Subcutaneous adipose tissue (tissue), 4 donors: Measurements from ENCODE around the gene MYMX. TPM values are rescaled to one million over a fixed set of nuclear protein-coding genes. Genes with fewer than 3 reads are reported as not detected.

Experiments
- total RNA-seq, 4 donors: library from RNA; depleted of rRNA; stranded (reverse); fragments of >200 nt; gene quantifications; one replicate each; pipeline ENCODE4 v1.1.0, GENCODE V29; 2016
- TF ChIP-seq, protein P1 (sequence below): fragments of 450-650 bp; IDR thresholded peaks from one replicate; pipeline ENCODE4 v1.5.1; 2016; ENCODE audit warnings: low read depth, mild to moderate bottlenecking, control low read depth, antibody characterized with exemption, moderate library complexity

The MYMX gene
- total RNA-seq, 4 donors from 2014 or later = 0.98 to 2.6 (median 1.8) TPM

DNA sequence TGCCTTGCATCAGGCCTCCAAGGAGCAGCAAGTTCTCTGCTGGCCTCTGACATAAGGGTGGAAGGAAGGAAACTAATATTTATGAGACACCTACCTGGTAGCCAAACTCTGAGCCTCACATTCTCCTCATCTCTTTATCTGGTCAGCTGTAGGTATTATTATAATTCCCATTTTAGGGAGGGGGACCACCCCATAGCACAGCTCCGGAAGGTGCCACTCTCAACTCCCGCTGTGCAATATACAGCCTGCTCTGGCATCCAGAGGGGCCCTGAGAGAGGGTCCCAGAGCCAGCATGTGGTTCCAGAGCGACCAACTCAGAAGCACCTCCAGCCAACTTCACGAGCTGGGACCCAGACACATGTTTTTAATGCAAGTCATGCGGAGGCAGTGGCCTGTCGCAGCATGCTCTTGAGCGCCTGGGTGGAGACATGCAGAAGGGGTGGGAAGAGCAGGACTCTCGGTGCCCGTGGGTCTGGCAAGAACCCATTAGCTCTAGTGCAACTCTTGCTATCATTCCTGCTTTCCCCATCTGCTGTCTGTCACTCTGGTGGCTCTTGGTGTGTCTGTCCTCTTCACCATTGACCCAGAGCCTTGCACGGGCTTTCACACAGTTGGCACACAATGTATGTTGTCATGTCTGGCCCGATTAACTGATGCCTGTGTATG is 15.0 kb upstream of the MYMX start:
- TF ChIP-seq, protein P1, sequence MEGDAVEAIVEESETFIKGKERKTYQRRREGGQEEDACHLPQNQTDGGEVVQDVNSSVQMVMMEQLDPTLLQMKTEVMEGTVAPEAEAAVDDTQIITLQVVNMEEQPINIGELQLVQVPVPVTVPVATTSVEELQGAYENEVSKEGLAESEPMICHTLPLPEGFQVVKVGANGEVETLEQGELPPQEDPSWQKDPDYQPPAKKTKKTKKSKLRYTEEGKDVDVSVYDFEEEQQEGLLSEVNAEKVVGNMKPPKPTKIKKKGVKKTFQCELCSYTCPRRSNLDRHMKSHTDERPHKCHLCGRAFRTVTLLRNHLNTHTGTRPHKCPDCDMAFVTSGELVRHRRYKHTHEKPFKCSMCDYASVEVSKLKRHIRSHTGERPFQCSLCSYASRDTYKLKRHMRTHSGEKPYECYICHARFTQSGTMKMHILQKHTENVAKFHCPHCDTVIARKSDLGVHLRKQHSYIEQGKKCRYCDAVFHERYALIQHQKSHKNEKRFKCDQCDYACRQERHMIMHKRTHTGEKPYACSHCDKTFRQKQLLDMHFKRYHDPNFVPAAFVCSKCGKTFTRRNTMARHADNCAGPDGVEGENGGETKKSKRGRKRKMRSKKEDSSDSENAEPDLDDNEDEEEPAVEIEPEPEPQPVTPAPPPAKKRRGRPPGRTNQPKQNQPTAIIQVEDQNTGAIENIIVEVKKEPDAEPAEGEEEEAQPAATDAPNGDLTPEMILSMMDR = no peak

DNA sequence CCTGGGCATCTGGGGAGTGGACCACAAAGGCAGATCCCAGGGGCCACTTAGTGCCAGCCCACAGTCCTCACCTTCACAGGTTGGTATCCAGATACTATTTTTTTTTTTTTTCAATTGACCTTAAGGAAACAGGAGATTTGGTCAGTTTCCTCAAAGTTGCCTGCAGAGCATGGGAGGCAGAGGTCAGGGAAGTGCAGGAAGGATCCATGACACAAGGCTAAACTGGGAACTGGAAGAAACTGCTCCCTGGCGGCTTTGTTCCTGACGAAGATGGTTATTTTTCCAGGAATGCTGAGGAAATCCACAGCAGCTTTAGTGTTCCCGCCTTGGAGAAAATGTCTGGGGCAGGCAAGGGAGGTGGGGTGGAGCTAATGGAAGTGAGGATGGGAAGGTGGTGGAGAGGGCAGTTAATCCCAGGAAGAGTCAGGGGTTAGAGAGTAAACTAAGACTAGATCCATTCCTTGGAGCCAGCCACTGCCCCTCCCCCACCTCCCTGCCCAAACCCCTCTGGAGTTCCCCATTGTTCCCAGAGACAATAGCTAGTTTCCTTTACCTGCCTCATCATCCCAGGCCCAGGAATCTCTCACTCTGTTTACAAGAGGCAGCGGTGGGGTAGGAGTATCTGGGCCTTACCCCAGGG is 14.3 kb upstream of the MYMX start:
- TF ChIP-seq, protein P1 = no peak

DNA sequence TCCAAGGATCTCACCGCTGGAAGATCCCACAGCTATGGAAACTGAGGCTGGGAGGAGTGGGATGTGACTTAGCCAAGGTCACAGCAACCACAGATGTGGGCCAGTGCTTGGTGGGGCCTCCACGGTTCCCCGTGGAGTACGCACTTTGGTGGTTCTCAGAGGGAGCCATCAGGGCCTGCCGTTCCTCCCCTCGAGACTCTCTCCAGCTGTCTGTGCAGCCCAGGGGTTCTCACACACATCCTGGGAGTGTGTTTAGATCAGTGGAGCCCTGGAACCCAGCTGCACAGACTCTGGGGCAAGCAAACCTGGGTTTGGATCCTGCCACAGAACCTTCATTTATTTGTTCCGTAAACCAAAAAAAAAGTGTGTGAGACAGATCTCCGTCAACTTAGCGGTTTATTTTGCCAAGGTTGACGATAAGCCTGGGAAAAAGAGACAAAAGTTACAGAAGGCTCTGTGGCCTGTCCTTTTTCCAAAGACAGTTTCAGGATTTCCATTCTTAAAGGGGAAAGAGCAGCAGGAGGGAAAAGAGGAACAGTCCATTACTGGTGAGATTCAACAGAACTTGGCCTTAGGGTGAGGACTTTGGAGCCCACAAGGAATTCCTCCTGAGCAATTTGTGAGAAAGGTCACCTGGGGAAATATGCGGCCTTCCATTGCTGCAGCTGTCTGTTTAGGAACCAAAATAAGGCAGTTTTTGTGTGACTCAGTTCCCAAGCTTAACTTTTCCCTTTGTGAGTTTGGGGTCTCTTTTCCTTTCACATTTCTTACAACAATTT is 13.6 kb upstream of the MYMX start:
- TF ChIP-seq, protein P1 = no peak

DNA sequence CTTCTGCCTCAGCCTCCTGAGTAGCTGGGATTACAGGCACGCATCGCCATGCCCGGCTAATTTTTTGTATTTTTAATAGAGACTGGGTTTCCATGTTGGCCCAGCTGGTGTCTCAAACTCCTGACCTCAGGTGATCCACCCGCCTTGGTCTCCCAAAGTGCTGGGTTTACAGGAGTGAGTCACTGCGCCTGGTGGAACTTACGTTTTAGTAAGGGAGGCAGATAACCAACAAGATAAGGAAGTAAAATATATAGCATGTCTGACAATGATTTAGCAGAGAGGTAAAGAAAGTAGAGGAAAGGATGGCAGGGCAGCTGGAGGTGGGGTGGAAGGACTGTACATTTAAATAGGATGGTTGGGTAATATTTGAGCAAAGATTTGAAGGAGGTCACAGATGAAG is 12.8 kb upstream of the MYMX start:
- TF ChIP-seq, protein P1 = no peak

DNA sequence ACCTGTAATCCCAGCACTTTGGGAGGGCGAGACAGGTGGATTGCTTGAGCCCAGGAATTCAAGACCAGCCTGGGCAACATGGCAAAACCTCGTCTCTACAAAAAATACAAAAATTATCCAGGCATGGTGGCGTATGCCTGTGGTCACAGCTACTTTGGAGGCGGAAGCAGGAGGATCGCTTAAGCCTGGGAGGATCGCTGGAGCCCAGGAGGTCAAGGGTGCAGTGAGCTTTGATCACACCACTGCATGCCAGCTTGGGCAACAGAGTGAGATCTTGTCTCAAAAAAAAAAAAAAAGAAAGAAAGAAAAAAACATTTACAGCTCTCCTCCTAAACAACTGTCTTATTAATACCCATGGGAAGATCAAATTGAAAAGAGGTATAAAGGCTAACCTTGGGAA is 8.8 kb upstream of the MYMX start:
- TF ChIP-seq, protein P1 = no peak

DNA sequence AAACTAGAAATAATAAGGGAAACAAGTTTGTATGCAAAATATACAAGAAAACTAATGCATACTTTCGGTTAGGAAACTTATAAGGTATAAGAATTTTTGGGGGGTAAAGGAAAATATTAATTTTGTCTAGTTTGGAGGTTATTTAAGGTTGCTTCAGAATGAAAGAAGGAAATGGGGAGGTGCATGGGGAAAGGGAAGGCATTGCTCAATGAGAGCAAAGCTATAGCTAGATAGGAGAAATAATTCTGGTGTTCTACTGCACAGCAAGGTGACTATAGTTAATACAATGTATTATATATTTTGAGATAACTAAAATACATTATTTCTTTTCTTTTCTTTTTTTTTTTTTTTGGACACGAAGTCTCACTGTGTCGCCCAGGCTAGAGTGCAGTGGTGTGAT is 5.4 kb upstream of the MYMX start:
- TF ChIP-seq, protein P1 = no peak

DNA sequence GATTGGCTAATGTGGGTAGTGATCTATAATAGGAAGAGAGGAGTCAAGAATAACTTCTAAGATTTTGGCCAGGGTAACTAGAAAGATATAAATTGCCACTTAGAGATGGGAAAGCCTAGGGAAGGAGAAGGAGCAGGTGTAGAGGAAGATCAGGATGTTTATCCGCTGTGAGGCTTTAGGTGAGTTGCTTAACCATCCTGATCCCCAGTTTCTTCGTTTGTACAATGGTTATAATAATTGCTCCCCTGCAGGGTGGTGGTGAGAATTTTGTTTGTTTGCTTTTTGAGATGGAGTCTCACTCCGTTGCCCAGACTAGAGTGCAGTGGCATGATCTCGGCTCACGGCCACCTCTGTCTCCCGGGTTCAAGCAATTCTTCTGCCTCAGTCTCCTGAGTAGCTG is 2.4 kb upstream of the MYMX start:
- TF ChIP-seq, protein P1 = no peak
